ENCODE data around the gene OR52K1. TPM values are rescaled to one million over a fixed set of nuclear protein-coding genes. Genes with fewer than 3 reads are reported as not detected.

Gene OR52K1
- total RNA-seq, 4 donors from 2014 or later = not detected

DNA sequence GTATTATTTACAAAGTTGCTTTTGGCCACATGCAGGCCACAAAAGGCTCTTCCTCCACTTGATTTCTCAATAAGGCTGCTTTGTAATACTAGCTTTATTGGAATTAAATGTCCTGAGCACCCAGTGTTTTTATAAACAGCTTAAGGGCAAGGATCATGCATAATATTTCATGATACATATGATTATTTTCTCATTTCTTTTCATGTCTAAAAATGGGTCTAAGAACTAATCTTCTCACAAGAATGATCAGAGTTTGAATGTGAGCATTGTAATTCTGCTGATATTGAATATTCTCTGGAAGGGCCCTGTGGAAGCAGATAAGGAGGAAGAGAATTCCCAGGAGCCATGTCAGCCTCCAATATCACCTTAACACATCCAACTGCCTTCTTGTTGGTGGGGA lies 33.5 kb upstream of the OR52K1 start, which contains the start of gene OR52K2:
TSS of gene OR52K2 (plus strand) at position 301 of the 400 bp plus-strand sequence. CDS start at position 346, 45 bp downstream.
- Histone ChIP-seq H3K9me3 (no peaks in the 10 kb centered on the region), H3K27ac (no peak within 1 kb of the TSS), H3K36me3 (no peaks in the 10 kb centered on the region), H3K4me3 (replicated peaks in 1 of 3) (no peak within 1 kb of the TSS), H3K4me1 (no peaks in the 10 kb centered on the region), H3K27me3 (no peaks in the 10 kb centered on the region)
- intact Hi-C loops (cut with DNase I) = no loop called here
- TF ChIP-seq, protein P1, sequence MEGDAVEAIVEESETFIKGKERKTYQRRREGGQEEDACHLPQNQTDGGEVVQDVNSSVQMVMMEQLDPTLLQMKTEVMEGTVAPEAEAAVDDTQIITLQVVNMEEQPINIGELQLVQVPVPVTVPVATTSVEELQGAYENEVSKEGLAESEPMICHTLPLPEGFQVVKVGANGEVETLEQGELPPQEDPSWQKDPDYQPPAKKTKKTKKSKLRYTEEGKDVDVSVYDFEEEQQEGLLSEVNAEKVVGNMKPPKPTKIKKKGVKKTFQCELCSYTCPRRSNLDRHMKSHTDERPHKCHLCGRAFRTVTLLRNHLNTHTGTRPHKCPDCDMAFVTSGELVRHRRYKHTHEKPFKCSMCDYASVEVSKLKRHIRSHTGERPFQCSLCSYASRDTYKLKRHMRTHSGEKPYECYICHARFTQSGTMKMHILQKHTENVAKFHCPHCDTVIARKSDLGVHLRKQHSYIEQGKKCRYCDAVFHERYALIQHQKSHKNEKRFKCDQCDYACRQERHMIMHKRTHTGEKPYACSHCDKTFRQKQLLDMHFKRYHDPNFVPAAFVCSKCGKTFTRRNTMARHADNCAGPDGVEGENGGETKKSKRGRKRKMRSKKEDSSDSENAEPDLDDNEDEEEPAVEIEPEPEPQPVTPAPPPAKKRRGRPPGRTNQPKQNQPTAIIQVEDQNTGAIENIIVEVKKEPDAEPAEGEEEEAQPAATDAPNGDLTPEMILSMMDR (IDR thresholded peaks at IDR 0.05) = no peak
- TF ChIP-seq POLR2A (IDR thresholded peaks at IDR 0.05) = no peak
- DNase-seq = no peak

DNA sequence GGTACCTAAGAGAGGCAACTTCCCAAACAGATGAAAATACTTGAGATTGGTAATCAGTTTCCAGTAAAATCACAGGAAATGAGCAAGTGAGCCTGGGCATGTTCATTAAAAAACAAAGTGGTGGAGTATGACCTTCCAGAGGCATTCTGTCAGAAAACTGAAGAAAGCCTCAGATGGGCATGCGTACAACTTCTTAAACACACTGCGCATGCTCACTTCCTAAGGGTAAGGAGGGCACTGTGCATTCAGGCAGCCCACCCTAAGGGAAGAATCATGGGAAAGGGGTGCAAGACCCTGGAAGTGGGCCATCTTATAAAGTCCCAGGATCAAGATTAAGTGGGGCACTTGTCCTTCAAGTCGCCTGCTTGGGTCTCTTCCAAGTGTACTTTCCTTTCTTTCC lies 29.3 kb upstream of the OR52K1 start:
- intact Hi-C loops (cut with DNase I) = no loop called here
- 74 to 76% methylated on average over 3 of the region's 3 CpGs for WGBS, 2 donors

DNA sequence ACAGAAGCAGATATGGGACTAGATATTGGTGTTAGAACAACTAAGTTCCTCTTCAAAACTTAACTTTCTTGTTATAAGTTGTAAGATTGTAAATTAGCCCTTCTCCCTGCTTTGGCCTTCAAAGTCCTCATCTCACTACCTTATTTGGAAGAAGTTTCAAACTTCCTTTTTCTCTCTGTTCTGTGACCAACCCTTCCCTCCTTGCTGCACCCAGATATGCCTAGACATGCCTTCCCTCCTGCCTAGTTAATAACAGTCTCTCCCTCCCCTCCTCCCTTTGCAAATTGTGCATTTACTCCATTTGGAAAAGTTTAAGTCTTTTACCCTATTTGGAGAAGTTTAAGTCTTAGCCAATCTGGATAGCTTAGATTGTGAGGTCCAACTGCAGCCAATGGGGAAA lies 28.4 kb upstream of the OR52K1 start:
- H3K27me3 ChIP-seq = no peaks in the 10 kb centered on the region
- no peaks in the 10 kb centered on the region for H3K36me3 ChIP-seq
- no peak for DNase-seq
- H3K27ac ChIP-seq = no peak overlapping the region
- H3K4me1 ChIP-seq = no peaks in the 10 kb centered on the region
- H3K9me3 ChIP-seq = no peaks in the 10 kb centered on the region
- TF ChIP-seq, protein P1 (IDR thresholded peaks at IDR 0.05) = no peak
- TF ChIP-seq POLR2A (IDR thresholded peaks at IDR 0.05) = no peak
- intact Hi-C loops (cut with DNase I) = no loop called here
- no peak overlapping the region for H3K4me3 ChIP-seq (replicated peaks in 1 of 3)

More for the DNA sequence above, 29.3 kb upstream of the OR52K1 start:
- Histone ChIP-seq H3K4me1 (no peaks in the 10 kb centered on the region), H3K4me3 (replicated peaks in 1 of 3) (no peak overlapping the region), H3K36me3 (no peaks in the 10 kb centered on the region), H3K27ac (no peak overlapping the region), H3K9me3 (no peaks in the 10 kb centered on the region), H3K27me3 (no peaks in the 10 kb centered on the region)
- TF ChIP-seq, protein P1 (IDR thresholded peaks at IDR 0.05) = no peak
- no peak for TF ChIP-seq POLR2A (IDR thresholded peaks at IDR 0.05)
- no peak for DNase-seq

DNA sequence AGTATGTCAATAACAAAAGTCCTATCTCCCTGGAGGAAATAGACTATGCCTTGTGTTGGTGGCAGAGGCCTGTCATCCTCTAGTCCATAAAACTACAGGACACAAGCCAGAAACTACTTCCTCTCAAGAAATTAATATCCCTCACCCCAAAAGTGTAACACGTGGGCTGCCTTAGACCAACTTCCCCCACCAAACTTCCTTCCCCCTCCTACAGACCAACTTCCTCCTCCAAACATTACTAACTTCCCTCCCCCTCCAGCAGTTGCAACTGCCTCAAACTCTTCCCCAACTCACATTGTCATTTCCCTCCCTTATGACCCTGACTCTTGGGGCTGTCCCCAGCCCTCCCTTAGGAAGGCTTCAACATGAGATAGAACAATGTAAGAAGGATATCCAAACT lies 27.0 kb upstream of the OR52K1 start:
- no peaks in the 10 kb centered on the region for H3K36me3 ChIP-seq
- TF ChIP-seq POLR2A (IDR thresholded peaks at IDR 0.05) = no peak
- TF ChIP-seq, protein P1 (IDR thresholded peaks at IDR 0.05) = no peak
- H3K27me3 ChIP-seq = no peaks in the 10 kb centered on the region
- H3K27ac ChIP-seq = no peak overlapping the region
- H3K9me3 ChIP-seq = no peaks in the 10 kb centered on the region
- H3K4me3 ChIP-seq (replicated peaks in 1 of 3) = no peak overlapping the region
- intact Hi-C loops (cut with DNase I) = no loop called here
- no peak for DNase-seq
- WGBS, 2 donors = 32 to 50% methylated on average over 1 of the region's 1 CpG
- H3K4me1 ChIP-seq = no peaks in the 10 kb centered on the region

DNA sequence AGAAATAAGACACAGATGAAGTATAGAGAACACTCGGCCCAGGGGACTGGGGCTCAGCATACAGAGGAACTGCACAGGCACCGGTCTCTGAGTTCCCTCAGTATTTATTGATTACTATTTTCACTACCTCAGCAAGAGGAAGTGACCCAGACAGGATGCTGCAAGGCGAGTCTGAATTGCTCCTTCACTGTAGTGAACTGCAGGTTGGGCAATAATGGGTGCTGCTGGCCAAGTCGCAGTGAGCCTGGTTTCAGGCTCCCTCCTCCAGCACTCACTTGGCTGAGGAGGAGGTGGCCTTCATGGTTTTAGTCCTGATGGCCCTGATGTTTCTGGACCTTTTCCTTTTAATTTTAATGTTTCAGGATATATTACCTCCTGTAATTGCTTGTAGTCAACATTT lies 22.9 kb upstream of the OR52K1 start:
- intact Hi-C loops (cut with DNase I) = no loop called here
- 55 to 70% methylated on average over 4 of the region's 4 CpGs for WGBS, 2 donors
- H3K27me3 ChIP-seq = no peaks in the 10 kb centered on the region
- no peak for DNase-seq
- H3K9me3 ChIP-seq = no peaks in the 10 kb centered on the region
- H3K27ac ChIP-seq = no peak overlapping the region
- H3K4me1 ChIP-seq = no peaks in the 10 kb centered on the region
- H3K4me3 ChIP-seq (replicated peaks in 1 of 3) = no peak overlapping the region
- TF ChIP-seq, protein P1 (IDR thresholded peaks at IDR 0.05) = no peak
- TF ChIP-seq POLR2A (IDR thresholded peaks at IDR 0.05) = no peak
- no peaks in the 10 kb centered on the region for H3K36me3 ChIP-seq
